Skeletal muscle satellite cell (primary cell): ENCODE data around the gene DDX24.

Source experiments
- H3K27me3 ChIP-seq: 2 replicates; pipeline ENCODE4 v1.7.0; 2013; ENCODE audit warnings: low read length; ENCODE audit not compliant: control insufficient read depth, insufficient read depth
- H3K36me3 ChIP-seq: 2 replicates; pipeline ENCODE4 v1.7.0; 2013; ENCODE audit warnings: mild to moderate bottlenecking, control low read depth, low read length; ENCODE audit not compliant: insufficient read depth
- H3K4me1 ChIP-seq: 2 replicates; pipeline ENCODE4 v1.7.0; 2013; ENCODE audit warnings: low read length; ENCODE audit not compliant: control insufficient read depth, insufficient read depth
- H3K4me2 ChIP-seq: 2 replicates; pipeline ENCODE4 v1.7.0; 2013; ENCODE audit warnings: mild to moderate bottlenecking, low read length
- H3K4me3 ChIP-seq: 2 replicates; pipeline ENCODE4 v1.7.0; 2013; ENCODE audit warnings: low read length
- H3K9ac ChIP-seq: 2 replicates; pipeline ENCODE4 v1.7.0; 2013; ENCODE audit warnings: mild to moderate bottlenecking, low read depth, low read length, moderate library complexity
- H3K9me3 ChIP-seq: replicated peaks from 2 replicates; pipeline ENCODE4 v1.7.0; 2013; ENCODE audit warnings: mild to moderate bottlenecking, control low read depth, low read length

Gene DDX24

GRCh38 chr14:94052662-94053061, 28.3 kb downstream of the DDX24 start:
- no peaks in the 10 kb centered on the region for H3K4me1 ChIP-seq
- H3K4me3 ChIP-seq: no peak overlapping the region
- no peak overlapping the region for H3K9ac ChIP-seq
- no peak overlapping the region for H3K4me2 ChIP-seq
- H3K27me3 ChIP-seq: no peaks in the 10 kb centered on the region
- H3K9me3 ChIP-seq: no peaks in the 10 kb centered on the region
- peaks cover 87% of the 10 kb centered on the region for H3K36me3 ChIP-seq

- no peaks in the 10 kb centered on the region for H3K9me3 ChIP-seq
- H3K4me1 ChIP-seq: no peaks in the 10 kb centered on the region
- H3K4me2 ChIP-seq: no peak overlapping the region
- no peak overlapping the region for H3K9ac ChIP-seq
- H3K27me3 ChIP-seq: no peaks in the 10 kb centered on the region
- no peak overlapping the region for H3K4me3 ChIP-seq
- peaks cover 87% of the 10 kb centered on the region for H3K36me3 ChIP-seq
Observed at GRCh38 chr14:94052199-94052598, 28.8 kb downstream of the DDX24 start.

- Histone ChIP-seq H3K9ac (no peak overlapping the region), H3K36me3 (peaks cover 87% of the 10 kb centered on the region), H3K27me3 (no peaks in the 10 kb centered on the region), H3K4me1 (no peaks in the 10 kb centered on the region), H3K4me2 (no peak overlapping the region), H3K9me3 (no peaks in the 10 kb centered on the region), H3K4me3 (no peak overlapping the region)
Observed at GRCh38 chr14:94051779-94052178, 29.2 kb downstream of the DDX24 start.

- H3K4me3 ChIP-seq: no peak overlapping the region
- H3K4me1 ChIP-seq: no peaks in the 10 kb centered on the region
- no peaks in the 10 kb centered on the region for H3K9me3 ChIP-seq
- no peaks in the 10 kb centered on the region for H3K27me3 ChIP-seq
- H3K36me3 ChIP-seq: peaks cover 87% of the 10 kb centered on the region
- no peak overlapping the region for H3K4me2 ChIP-seq
- H3K9ac ChIP-seq: no peak overlapping the region
Observed at GRCh38 chr14:94051115-94051514, 29.9 kb downstream of the DDX24 start.

GRCh38 chr14:94050231-94050880, 30.6 kb downstream of the DDX24 start:
- Histone ChIP-seq H3K4me2 (no peak overlapping the region), H3K36me3 (peaks cover 87% of the 10 kb centered on the region), H3K4me1 (no peaks in the 10 kb centered on the region)

GRCh38 chr14:94049625-94050023, 31.4 kb downstream of the DDX24 start:
- Histone ChIP-seq H3K27me3 (no peaks in the 10 kb centered on the region), H3K36me3 (peaks cover 87% of the 10 kb centered on the region), H3K4me1 (no peaks in the 10 kb centered on the region), H3K4me3 (no peak overlapping the region), H3K9ac (no peak overlapping the region), H3K4me2 (no peak overlapping the region), H3K9me3 (no peaks in the 10 kb centered on the region)

More at GRCh38 chr14:94050231-94050880, 30.6 kb downstream of the DDX24 start:
- Histone ChIP-seq H3K27me3 (no peaks in the 10 kb centered on the region), H3K4me3 (no peak overlapping the region), H3K9me3 (no peaks in the 10 kb centered on the region), H3K9ac (no peak overlapping the region)

- H3K27me3 ChIP-seq: no peaks in the 10 kb centered on the region
- H3K36me3 ChIP-seq: peaks cover 84% of the 10 kb centered on the region
Observed at GRCh38 chr14:94048691-94049624, 32.0 kb downstream of the DDX24 start.

GRCh38 chr14:94047581-94047980, 33.4 kb downstream of the DDX24 start:
- Histone ChIP-seq H3K4me1 (peaks cover 3% of the 10 kb centered on the region), H3K36me3 (peaks cover 79% of the 10 kb centered on the region), H3K4me2 (no peak overlapping the region), H3K9ac (no peak overlapping the region), H3K27me3 (no peaks in the 10 kb centered on the region), H3K9me3 (no peaks in the 10 kb centered on the region), H3K4me3 (no peak overlapping the region)

More at GRCh38 chr14:94048691-94049624, 32.0 kb downstream of the DDX24 start:
- Histone ChIP-seq H3K4me1 (no peaks in the 10 kb centered on the region), H3K4me2 (no peak overlapping the region), H3K4me3 (no peak overlapping the region), H3K9ac (no peak overlapping the region), H3K9me3 (no peaks in the 10 kb centered on the region)

- H3K36me3 ChIP-seq: peaks cover 71% of the 10 kb centered on the region
Observed at GRCh38 chr14:94046696-94047250, 34.2 kb downstream of the DDX24 start.

GRCh38 chr14:94045563-94046345, 35.2 kb downstream of the DDX24 start:
- Histone ChIP-seq H3K36me3 (peaks cover 62% of the 10 kb centered on the region), H3K9ac (no peak overlapping the region), H3K4me3 (no peak overlapping the region), H3K9me3 (no peaks in the 10 kb centered on the region), H3K4me1 (peaks cover 14% of the 10 kb centered on the region), H3K4me2 (no peak overlapping the region), H3K27me3 (no peaks in the 10 kb centered on the region)

More at GRCh38 chr14:94046696-94047250, 34.2 kb downstream of the DDX24 start:
- Histone ChIP-seq H3K4me3 (no peak overlapping the region), H3K27me3 (no peaks in the 10 kb centered on the region), H3K9ac (no peak overlapping the region), H3K4me2 (no peak overlapping the region), H3K9me3 (no peaks in the 10 kb centered on the region), H3K4me1 (peaks cover 11% of the 10 kb centered on the region)

GRCh38 chr14:94045101-94045500, 35.9 kb downstream of the DDX24 start:
- Histone ChIP-seq H3K9me3 (no peaks in the 10 kb centered on the region), H3K4me2 (no peak overlapping the region), H3K4me1 (peaks cover 14% of the 10 kb centered on the region), H3K27me3 (no peaks in the 10 kb centered on the region), H3K36me3 (peaks cover 56% of the 10 kb centered on the region), H3K9ac (no peak overlapping the region), H3K4me3 (no peak overlapping the region)
